NCI-H1417 treated with DMSO at 0.1 percent for 48 hours (cell line): ENCODE data around the gene LGALS7.
"Not testable (repeated sequence)": the region's sequence is repeated elsewhere in the genome, so short reads cannot be mapped to it uniquely, and the experiment has no call there.

ENCODE experiments used
- DNase-seq: peaks from one replicate; lab custom pipeline; 2025; lab: John Stamatoyannopoulos, UW

The LGALS7 gene

GRCh38 chr19:38770949-38771275 is 2.4 kb downstream of the LGALS7 start:
- DNase-seq, result not testable (repeated sequence)

DNA sequence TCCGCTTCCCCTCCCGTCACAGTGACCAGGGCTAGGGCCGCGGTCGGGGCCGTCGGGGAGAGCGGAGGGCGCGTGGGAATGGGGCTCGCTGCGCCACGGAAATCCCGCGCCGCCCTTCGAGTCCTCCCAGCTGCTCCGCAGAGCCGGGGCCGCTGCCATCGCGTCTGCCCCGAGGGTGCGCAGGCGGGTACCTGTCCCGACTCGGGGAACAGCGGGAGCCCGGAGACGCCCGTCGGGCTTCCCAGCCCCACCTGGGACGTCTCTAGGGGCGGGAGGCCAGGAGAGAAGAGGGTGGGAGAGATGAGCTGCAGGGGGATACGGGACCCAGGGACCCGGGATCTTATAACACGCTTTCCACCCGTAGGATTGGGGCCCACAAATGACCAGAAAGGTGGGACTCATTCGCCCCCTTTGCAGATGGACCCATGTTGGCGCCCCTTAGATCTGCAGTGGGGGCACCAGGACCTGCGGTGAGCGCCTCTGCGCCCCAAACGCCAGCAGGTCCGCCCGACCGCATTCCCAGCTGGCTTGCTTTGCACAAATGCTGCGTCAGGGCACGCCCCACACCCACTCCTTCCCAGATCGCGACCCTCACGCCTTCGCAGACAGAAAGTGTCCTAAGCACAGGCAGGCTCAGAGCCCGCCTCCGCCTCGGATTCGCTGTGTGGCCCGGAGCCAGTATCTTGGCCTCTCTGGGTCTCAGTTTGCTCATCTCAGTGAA is 2.9 kb downstream of the LGALS7 start:
- DNase-seq, result not testable (repeated sequence)

- DNase-seq, result no peak
Measured at GRCh38 chr19:38769635-38770211, 3.6 kb downstream of the LGALS7 start.

DNA sequence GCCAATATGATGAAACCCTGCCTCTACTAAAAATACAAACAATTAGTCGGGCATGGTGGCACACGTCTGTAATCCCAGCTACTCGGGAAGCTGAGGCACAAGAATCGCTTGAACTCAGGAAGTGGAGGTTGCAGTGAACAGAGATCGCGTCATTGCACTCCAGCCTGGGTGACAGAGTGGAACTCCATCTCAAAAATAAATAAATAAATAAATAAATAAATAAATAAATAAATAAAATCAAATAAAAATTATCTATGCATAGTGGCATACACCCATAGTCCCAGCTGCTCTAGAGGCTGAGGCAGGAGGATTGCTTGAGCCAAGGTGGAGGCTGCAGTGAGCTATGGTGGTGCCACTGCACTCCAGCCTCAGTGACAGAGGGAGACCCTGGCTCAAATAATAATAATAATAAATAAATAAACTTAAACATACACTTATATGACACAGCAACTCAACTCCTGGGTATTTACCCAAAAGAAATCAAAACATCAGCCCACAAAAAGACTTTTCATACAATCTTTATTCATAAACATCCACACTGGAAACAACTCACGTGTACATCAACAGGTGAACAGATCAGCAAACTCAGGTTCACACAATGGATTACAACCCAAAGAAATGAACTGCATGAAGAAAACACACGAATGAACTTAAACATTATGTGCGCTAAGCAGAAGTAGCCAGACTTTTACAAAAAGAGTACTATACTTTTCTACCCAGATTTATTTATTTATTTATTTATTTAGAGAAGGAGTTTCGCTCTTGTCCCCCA is 6.9 kb downstream of the LGALS7 start:
- no peak for DNase-seq

DNA sequence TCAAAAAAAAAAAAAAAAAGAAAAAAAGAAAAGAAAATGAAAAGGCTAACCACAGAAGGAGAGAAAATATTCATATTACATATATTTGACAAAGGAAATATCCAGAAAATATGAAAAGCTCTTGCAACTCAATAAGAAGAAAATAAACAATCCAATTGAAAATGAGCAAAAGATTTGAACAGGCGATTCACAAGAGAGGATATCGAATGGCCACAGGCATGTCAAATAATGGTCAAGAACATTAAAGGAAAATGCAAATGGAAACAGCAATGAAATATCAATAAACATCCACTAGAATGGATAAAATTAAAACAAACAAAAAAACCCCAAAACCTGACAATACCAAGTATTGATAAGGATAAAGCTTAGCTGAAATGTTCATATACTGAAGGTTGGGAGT is 8.1 kb downstream of the LGALS7 start:
- no peak for DNase-seq

DNA sequence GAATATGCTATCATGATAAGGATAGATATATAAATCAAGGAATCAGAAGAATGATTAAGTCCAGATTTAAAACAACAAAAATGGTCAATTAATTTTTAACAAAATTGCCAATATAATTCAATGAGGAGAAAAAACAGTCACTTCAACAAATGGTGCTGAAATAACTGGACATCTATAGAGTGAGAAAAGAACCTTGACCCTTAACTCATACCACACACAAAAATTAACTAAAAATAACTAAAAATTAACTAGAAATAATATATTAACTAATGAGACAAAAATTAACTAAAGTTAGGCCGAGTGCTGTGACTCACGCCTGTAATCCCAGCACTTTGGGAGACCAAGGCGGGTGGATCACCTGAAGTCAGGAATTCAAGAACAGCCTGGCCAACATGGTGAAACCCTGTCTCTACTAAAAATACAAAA is 9.5 kb downstream of the LGALS7 start:
- DNase-seq, result no peak

DNA sequence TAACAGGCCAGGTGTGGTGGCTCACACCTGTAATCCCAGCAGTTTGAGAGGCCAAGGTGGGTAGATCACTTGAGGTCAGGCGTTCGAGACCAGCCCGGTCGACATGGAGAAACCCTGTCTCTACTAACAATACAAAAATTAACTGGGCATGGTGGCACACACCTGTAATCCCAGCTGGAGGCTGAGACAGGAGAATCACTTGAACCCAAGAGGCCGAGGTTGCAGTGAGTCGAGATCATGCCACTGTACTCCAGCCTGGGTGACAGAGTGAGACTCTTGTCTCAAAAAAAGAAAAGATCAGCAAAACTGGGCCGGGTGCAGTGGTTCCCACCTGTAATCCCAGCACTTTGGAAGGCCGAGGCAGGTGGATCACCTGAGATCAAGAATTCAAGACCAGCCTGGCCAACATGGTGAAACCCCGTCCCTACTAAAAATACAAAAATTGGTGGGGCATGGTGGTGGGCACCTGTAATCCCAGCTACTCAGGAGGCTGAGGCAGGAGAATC is 11.4 kb downstream of the LGALS7 start:
- DNase-seq, result not testable (repeated sequence)

GRCh38 chr19:38760805-38761517 is 12.4 kb downstream of the LGALS7 start:
- not testable (repeated sequence) for DNase-seq

DNA sequence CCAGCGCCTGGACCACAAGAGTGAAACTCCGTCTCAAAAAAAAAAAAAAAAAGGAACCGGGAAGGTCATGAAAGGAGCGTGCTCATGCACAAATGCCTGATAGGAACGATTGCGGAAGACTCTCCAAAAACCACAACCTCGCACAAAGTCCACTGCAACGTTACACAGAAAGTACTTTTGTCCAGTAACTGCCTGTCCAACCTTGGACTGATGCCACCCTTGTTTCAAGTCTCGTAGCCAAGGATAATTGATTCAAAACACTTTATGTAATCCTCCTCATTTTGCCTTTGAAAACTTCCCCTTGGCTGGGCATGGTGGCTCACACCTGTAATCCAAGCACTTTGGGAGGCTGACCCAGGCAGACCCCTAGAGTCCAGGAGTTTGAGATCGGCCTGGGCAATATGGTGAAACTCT is 13.7 kb downstream of the LGALS7 start:
- no peak for DNase-seq

DNA sequence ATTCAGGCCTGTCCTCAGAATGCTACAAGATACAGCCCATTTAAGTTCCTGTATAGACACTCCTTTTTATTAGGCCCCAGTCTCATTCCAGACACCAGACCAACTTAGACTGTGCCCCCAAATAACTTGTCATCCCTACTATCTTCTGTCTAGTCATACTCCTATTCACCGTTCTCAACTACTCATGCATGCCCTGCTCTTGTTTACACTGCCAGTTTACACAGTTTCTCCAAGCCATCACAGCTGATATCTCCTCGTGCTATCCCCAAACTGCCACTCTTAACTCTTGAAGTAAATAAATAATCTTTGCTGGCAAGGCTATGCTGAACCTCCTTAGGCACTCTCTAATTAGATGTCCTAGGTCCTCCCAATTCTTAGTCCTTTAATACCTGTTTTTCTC is 19.1 kb downstream of the LGALS7 start:
- not testable (repeated sequence) for DNase-seq

- DNase-seq, result not testable (repeated sequence)
Measured at GRCh38 chr19:38753783-38754182, 19.5 kb downstream of the LGALS7 start.

GRCh38 chr19:38745316-38745715 is 28.0 kb downstream of the LGALS7 start:
- DNase-seq, result no peak

GRCh38 chr19:38744874-38745273 is 28.4 kb downstream of the LGALS7 start:
- DNase-seq, result no peak

DNA sequence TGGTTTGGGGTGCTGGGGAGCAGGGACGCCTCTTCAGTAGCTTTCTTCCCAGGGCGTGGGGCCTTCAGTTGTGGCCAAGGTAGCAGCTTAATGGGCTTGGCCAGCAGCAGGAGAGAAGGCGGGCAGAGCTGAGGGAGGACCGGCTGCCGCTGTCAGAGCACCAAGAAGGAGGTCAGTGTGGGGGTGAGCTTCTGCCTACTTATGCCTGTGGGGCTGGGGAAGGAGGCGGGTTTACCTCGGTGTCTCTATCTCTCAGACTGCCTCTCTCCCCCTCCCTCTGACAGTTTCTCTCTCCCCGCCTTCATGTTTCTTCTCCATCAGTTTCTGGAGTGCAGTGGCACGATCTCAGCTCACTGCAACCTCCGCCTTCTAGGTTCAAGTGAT is 29.0 kb downstream of the LGALS7 start, which contains the start of gene CAPN12:
TSS of gene CAPN12 (minus strand) at position 177 of the 384 bp plus-strand sequence. CDS start 309 bp downstream, outside the sequence.
- DNase-seq, result no peak

DNA sequence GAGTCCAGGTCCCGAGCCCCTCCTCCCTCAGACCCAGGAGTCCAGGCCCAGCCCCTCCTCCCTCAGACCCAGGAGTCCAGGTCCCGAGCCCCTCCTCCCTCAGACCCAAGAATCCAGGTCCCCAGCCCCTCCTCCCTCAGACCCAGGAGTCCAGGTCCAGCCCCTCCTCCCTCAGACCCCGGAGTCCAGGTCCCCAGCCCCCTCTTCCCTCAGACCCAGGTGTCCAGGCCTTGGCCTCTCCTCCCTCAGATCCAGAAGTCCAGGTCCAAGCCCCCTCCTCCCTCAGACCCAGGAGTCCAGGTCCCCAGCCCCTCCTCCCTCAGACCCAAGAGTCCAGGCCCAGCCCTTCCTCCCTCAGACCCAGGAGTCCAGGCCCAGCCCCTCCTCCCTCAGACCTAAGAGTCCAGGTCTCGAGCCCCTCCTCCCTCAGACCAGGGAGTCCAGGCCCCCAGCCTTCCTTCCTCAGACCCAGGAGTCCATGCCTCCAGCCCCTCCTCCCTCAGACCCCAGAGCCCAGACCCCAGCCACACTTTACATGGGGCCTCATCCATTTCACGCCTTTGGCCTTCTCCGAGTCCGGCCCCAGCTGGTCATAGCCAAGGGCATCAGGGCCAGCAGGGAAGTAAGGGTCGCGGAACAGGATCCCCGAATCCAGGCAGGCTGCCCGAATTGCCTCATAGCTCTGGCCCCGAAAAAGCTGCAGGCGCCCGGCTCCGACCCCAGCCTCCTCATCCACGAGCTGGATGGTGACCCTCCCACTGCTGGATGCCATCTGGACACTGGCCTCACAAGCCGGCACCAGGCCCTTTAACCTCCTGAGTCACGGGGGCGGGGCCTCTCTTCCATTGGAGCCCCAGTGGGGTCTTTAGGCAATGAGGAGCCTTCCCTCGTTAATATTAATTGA is 29.7 kb downstream of the LGALS7 start:
- no peak for DNase-seq

GRCh38 chr19:38742906-38743305 is 30.4 kb downstream of the LGALS7 start:
- no peak for DNase-seq

DNA sequence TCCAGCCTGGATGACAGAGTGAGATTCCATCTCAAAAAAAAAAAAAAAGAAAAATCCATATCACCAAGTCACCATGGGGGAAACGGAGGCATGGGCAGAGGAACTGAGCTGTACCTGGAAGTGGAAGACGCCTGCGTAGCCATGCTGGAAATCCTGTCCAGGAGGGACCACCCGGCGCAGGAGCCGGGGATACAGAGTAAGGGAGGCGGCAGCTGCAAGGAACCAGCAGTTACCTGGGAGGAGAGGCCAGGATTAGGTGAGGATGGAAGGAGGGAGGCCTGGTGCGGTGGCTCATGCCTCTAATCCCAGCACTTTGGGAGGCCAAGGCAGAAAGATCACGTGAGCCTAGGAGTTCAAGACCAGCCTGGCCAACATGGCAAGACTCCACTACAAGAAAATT is 31.0 kb downstream of the LGALS7 start:
- DNase-seq, result no peak

- DNase-seq, result no peak
Measured at GRCh38 chr19:38741670-38742069, 31.6 kb downstream of the LGALS7 start.

DNA sequence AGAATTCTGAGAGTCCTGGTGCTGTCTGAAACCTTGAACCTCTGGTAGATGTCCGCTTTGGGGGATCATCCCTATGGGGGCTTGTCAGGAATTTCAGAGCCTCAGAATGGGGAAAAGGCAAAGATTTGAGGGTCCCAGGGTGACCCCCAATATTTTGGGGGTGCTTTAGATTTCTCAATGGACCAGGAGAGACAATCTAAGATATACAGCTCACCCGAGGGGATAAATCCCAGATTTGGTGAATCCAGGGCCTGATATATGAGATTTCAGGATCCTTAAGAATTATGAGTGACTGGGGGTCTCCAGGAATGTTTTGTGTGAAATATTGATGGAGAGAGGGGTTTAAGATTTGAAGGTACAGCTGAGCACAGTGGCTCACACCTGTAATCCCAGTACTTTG is 32.4 kb downstream of the LGALS7 start:
- DNase-seq, result no peak

DNA sequence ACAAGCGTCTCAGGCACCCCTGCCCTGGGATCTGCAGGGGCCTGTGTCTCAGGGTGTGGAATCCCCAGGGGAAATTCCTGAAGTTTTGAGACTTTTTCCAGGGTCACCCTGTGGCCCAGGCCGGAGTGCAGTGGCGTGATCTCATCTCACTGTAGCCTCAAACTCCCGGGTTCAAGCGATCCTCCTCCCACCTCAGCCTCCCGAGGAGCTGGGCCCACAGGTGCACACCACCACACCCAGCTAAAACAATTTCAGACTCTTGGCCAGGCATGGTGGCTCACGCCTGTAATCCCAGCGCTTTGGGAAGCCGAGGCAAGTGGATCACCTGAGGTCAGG is 33.1 kb downstream of the LGALS7 start:
- no peak for DNase-seq
